Measurements from ENCODE around the gene PKIB.

Gene PKIB

DNA sequence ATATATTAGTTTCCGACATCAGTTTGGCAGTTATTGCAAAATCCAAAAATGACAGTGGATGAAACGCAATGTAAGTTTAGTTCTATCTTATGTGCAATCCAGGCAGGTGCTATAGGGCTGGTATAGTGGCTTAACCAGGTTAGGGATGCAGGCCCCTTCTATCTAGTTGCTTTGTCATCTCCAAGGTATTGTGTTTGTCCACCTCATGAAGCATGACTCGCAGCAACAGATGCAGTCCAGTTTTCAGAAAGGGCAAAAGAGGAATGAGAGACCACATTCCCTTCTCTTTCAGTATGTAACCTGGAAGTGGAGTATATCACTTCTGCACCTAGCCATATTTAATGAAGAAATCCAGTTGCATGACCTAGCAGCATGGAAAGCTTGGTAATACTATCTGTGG is 59.7 kb downstream of the PKIB start:
- DNase-seq: no peak

- DNase-seq: no peak
Observed at GRCh38 chr6:122671251-122671650, 61.0 kb downstream of the PKIB start.

DNA sequence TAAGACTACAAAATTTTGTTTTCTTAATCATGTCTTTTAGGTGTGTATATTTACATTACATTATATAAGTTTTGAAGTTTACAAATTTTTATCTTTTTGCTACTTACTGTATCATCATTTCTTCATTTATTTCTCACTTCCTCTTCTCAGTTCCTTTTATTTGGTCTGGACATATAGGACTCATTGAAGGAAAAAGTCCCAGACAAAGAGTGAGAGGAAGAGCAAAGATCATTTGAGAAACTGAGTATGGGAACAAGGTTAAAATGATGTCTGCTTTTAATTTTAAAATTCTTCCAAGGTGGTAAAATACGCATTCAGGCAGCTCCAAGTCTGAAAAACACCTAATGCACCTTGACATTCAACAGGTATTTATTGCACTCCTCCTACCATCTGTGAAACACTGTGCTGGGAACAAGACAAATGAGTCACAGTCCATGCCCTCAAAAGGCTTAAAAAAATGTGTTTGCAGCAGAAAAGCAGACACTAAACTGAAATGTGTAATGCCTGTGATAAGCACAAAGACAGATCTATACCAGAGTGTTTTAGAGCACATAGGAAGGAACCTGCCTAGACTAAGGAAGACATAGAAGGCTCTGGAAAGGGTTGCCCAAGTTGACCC is 63.2 kb downstream of the PKIB start:
- no peak for DNase-seq

- DNase-seq: no peak
Observed at GRCh38 chr6:122676146-122676545, 65.9 kb downstream of the PKIB start.

DNA sequence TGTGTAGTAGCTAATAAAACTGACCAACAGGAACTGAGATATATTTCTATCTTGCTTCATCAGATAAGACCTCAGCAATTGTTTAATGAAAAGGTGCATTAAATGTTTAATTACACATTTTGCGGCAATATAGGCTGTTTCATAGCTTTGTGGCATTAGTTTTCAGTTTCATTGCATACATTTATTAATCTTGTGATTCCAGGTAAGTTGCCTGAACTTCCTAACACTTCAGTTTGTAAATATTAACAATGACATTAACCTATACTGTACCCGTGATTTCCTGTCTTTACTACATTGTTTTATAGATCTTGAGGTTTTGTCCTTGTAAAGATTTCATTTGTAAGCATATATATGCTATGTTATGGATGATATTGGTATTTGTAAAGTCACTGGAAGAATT is 66.5 kb downstream of the PKIB start:
- no peak for DNase-seq

- DNase-seq: no peak
Observed at GRCh38 chr6:122677406-122677805, 67.2 kb downstream of the PKIB start.

DNA sequence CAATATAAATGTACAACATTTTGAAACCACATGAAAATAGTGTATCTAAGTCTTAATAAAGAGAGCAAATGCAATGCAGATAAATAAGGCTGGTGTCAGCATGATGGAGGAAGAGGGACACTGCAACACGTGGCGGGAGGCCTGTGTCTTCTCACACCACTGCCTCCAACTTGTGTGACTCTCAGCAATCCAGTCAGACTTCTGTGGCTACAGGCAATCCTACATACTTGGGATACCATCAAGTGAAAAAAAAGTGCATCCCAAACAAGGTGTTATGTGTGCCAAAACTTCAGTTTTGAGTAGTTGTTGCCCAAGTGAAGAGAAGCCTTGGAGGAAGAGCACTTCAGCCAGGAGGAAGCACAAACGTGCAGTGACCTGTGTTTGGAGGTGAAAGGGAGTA is 68.6 kb downstream of the PKIB start:
- DNase-seq: no peak

- DNase-seq: no peak
Observed at GRCh38 chr6:122681705-122682104, 71.5 kb downstream of the PKIB start.

- DNase-seq: no peak
Observed at GRCh38 chr6:122683989-122684651, 73.9 kb downstream of the PKIB start.

GRCh38 chr6:122692175-122692598 is 82.0 kb downstream of the PKIB start:
- no peak for DNase-seq

- no peak for DNase-seq
Observed at GRCh38 chr6:122692807-122693580, 82.8 kb downstream of the PKIB start.

DNA sequence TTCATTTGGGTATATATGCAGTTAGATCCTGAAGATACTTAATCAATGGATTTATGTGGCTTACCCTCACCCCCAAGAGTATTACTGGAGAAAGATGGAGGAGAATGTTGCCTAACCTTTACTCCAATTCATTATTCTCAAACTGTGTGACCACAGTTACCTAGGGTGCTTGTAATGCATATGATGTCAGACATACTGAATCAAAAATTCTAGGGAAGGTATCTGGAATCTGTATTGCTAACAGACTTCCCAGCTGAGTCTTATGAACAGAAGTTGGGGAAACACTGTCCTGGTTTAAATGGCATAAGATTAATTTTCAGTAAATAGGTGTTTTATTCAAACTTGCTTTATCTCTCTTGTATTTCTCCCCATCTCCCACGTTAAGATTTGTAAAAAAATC is 83.9 kb downstream of the PKIB start:
- DNase-seq: no peak

- DNase-seq: no peak
Observed at GRCh38 chr6:122694602-122695001, 84.4 kb downstream of the PKIB start.

DNA sequence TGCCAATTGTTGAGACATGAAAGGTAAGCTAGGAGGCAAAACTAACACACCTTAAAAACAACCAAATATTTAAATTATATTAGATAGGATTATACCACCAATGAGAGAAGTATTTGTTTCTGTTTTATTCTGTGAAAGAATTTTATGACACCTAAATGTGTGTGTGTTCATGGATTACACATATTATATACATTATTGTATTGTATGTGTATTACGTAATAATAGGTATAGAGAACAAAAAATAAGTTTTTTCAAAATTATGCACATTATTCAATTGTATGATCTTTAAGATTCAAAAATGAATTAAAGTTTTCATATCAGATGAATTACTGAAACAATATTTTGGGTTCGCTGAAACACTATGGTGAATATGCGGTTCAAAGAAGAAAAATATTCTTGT is 85.0 kb downstream of the PKIB start:
- DNase-seq: no peak

- DNase-seq: no peak
Observed at GRCh38 chr6:122696079-122696478, 85.9 kb downstream of the PKIB start.

DNA sequence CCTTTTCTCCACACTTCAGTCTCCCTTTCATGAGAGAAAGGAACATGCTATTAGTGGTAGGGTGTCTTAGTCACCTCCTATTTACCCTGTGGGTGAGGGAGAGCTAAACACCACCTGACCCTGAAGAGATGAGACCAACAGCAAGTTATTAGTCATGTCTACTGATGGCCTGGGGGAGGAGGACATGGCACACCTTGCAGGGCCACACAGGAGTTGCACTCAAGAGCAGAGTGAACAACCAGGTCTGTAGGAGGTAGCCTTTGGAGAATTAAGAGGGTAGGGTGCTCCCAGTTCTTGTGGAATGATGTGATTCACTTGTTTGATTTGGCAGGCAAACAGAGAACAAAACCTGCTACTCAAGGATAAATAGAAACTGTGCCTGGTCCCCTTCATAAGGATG is 86.6 kb downstream of the PKIB start:
- no peak for DNase-seq

GRCh38 chr6:122697458-122697857 is 87.3 kb downstream of the PKIB start:
- no peak for DNase-seq

GRCh38 chr6:122701666-122702065 is 91.5 kb downstream of the PKIB start:
- no peak for DNase-seq

GRCh38 chr6:122702841-122703240 is 92.6 kb downstream of the PKIB start:
- DNase-seq: no peak

GRCh38 chr6:122704066-122704465 is 93.9 kb downstream of the PKIB start:
- no peak for DNase-seq

- no peak for DNase-seq
Observed at GRCh38 chr6:122709922-122710512, 99.8 kb downstream of the PKIB start.

- DNase-seq: no peak
Observed at GRCh38 chr6:122710908-122711635, 100.9 kb downstream of the PKIB start.

- DNase-seq: no peak
Observed at GRCh38 chr6:122712093-122712447, 101.9 kb downstream of the PKIB start.

Measured in activated CD4-positive, alpha-beta T cell treated with anti-CD3 and anti-CD28 coated beads, Interleukin-2, amount 50 U/mL, for 48 hours (primary cell).